ENCODE results near the gene DNAH8.

Gene DNAH8

DNA sequence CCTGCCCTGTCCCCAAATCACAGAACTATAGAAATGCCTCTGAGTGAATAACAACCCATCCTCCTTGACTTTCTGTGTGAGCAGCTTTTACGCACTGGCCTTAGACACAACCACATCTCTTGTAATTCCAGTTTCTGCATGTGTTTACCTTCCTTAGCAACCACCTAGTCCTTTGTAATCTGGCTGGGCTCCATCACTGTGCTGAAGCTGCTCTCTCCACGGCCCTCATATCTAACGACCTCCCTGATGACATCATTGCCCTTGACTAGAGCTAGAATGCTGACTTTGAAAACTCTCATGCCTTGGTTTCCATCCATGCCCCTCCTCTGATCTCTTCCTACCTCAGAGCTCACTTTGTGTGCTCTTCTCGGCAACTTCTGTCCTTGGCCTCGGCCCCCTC is 303.0 kb downstream of the DNAH8 start:
- no peak for DNase-seq (ENCODE audit: low read depth)

- no peak for DNase-seq (ENCODE audit: low read depth)
Measured at GRCh38 chr6:39020136-39020535, 305.0 kb downstream of the DNAH8 start.

- no peak for DNase-seq (ENCODE audit: low read depth)
Measured at GRCh38 chr6:39021041-39021440, 305.9 kb downstream of the DNAH8 start.

GRCh38 chr6:39021779-39022178 is 306.7 kb downstream of the DNAH8 start:
- DNase-seq (ENCODE audit: low read depth): no peak

DNA sequence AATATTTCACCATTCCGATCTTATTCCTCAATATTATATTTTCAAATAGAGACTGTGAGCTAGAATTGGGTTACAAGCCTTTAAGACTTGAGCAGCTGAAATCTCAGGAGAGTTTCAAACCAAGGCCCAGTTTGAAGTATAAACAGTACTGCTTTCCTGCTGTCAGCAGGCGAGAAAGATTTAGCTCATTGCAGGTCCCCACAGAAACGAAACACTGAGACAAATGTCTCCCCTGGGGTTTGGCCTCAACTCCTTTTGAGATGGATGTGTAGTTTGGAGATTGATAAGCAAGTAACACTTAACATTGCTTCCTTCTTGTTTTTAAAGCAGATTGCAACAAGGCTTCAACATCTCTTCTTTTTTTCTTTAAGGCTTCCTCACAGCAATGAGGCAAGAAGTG is 311.1 kb downstream of the DNAH8 start:
- DNase-seq (ENCODE audit: low read depth): no peak

- DNase-seq (ENCODE audit: low read depth): no peak
Measured at GRCh38 chr6:39029156-39030011, 314.3 kb downstream of the DNAH8 start.

DNA sequence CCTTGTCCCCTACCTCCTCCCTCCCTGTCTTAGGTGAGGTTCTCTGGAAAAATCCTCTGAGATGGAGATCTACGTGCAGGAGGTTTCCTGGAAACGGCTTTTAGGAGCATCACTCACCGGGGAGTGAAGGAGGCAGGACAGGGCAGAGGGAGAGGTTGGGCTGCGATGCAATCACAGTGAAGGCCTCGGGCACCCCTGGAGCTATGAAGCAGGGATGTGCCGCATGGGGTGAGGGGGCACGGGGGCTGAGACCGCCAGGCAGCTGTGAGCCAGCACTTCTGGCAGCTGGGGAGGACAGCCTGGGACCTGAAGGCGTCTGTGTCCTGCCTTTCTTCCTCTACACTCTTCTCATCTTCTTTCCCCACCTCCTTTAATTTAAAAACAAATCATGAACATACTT is 320.6 kb downstream of the DNAH8 start:
- no peak for DNase-seq (ENCODE audit: low read depth)

- no peak for DNase-seq (ENCODE audit: low read depth)
Measured at GRCh38 chr6:39037082-39037508, 322.0 kb downstream of the DNAH8 start.

DNA sequence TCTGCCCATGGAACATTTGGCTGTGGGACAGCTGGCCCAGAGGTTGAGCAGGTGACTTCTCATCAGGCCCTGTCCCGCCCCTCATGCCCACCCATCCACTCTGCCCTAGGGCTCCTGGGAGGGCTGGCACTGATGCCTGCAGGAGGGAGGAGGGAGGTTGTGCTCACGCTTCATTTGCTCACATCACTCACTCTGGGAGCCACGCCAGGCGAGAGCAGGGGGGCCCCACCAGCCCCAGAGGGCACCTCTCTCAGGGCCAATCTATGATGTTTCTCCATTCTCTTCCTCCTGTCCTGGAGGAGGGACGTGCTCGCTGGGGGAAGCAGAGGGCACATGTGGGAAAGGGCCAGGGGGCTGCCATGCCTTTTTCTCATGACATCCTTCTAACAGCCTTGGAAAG is 322.6 kb downstream of the DNAH8 start:
- no peak for DNase-seq (ENCODE audit: low read depth)

DNA sequence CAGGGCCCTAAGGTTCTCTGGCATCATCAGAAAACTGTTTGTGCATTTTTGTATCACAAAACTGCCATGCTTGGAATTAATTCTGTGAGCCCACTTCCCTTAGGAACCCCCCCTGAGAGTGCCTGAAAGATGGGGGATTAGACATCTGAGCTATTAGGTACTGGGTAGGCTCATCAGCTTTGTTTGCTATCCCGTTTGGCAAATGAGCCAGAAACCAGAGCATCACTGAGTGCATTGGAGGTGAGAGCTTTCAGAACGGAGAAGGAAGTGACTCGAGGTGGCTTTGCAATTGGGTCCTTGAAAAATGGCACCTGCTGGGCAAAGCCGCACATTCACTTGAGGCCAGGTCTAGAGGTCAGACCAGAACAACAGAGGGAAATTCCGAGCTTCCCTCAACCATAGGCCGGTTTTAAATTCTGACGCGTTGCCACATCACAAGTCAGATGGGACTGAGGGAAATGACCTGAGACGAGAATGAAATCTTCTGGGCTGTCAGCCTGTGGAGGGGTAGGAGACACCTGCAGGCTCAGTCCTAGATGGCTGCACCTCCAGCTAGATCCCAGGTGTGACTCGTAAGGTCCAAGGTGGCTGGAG is 325.1 kb downstream of the DNAH8 start:
- DNase-seq (ENCODE audit: low read depth): no peak

DNA sequence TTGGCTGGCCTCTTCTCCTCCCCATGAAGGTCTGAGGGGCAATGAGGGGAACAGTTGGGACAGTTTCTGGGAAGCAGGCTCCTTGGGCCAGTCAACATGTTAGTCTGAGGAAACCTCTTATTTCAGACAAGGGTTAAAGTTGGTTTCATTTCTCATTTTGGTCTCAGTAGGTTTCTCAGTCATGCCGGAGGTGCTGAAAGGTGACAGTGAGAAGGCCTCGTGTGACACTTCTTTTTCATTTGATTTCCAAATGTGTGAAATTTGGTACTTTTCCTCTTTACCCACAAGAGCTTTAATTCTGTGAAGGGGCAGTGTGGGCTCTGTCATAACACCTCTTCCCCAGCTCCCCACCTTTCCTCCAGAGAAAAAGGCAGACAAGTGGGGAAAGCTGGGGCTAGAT is 326.0 kb downstream of the DNAH8 start:
- no peak for DNase-seq (ENCODE audit: low read depth)

GRCh38 chr6:39043776-39044175 is 328.7 kb downstream of the DNAH8 start:
- DNase-seq (ENCODE audit: low read depth): no peak

- DNase-seq (ENCODE audit: low read depth): no peak
Measured at GRCh38 chr6:39044181-39044580, 329.1 kb downstream of the DNAH8 start.

- DNase-seq (ENCODE audit: low read depth): no peak
Measured at GRCh38 chr6:39047434-39048327, 332.6 kb downstream of the DNAH8 start.

- DNase-seq (ENCODE audit: low read depth): no peak
Measured at GRCh38 chr6:39048481-39049399, 333.6 kb downstream of the DNAH8 start, which contains the start of gene GLP1R. TSS of gene GLP1R (plus strand) at chr6:39048781. CDS start at chr6:39048841, 60 bp downstream.

- DNase-seq (ENCODE audit: low read depth): no peak
Measured at GRCh38 chr6:39049575-39050283, 334.6 kb downstream of the DNAH8 start.

GRCh38 chr6:39050453-39051112 is 335.5 kb downstream of the DNAH8 start:
- DNase-seq (ENCODE audit: low read depth): no peak

- DNase-seq (ENCODE audit: low read depth): no peak
Measured at GRCh38 chr6:39051399-39052122, 336.4 kb downstream of the DNAH8 start.

DNA sequence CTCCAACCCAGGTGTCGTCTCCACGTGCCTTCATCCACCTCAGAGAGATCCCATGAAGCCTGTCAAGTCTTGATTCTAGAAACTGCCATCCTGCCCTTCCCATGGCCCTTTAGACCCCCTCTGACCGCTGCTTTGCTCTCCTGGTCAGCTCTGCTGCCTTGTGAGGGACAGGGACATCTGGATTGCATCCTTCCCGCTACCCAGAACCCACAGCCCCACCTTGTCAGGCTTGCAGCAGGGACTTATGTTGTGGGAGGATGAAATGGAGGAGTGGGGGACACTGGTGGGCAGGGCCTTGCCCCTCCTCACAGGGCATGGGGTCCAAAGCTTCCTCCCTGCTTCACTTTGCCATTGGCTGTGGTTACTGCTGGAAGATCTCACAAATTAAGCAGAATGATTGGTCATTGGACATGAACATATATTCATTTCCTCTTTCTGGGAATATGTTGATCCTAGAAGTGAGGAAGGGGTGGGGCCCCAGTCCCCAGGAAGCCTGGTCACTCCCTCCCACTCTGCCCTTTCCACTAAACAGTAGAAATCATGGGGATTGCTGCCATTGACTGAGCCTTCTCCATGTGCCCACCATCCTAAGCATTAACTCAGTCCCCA is 338.0 kb downstream of the DNAH8 start:
- no peak for DNase-seq (ENCODE audit: low read depth)
